ENCODE results near the gene RPS17.

- no peak for TF ChIP-seq CTCF (IDR thresholded peaks at IDR 0.05)
- no peak for TF ChIP-seq POLR2AphosphoS5 (IDR thresholded peaks at IDR 0.05)
These were observed 6.5 kb downstream of the RPS17 start for GRCh38 chr15:82533801-82534200.

Measured in transverse colon (tissue), 4 donors.